Right cardiac atrium (tissue), 5 donors: ENCODE data around the gene NUP35. TPM values are rescaled to one million over a fixed set of nuclear protein-coding genes. Genes with fewer than 3 reads are reported as not detected.

Experiments
- ATAC-seq, 2 donors: fragments of 200-7000 bp; cut with Tn5 transposase; one replicate each; pipeline versions ENCODE4 v1.8.0 to v1.9.1; 2020; ENCODE audit warnings: moderate library complexity in 2 of 2, mild to moderate bottlenecking in 1 of 2
- DNase-seq, 3 donors: peaks; one replicate each; pipeline ENCODE4 v3.0.0-alpha.2; 2020
- H3K27ac ChIP-seq: one replicate; pipeline ENCODE4 v1.5.1; 2013; ENCODE audit warnings: mild to moderate bottlenecking, low read length, control low read depth, moderate library complexity
- H3K27me3 ChIP-seq: one replicate; pipeline ENCODE4 v1.6.1; 2013; ENCODE audit not compliant: control insufficient read depth, insufficient read depth
- H3K4me1 ChIP-seq: one replicate; pipeline ENCODE4 v1.6.1; 2013; ENCODE audit warnings: low read length; ENCODE audit not compliant: control insufficient read depth, insufficient read depth
- H3K4me3 ChIP-seq: one replicate; pipeline ENCODE4 v1.5.1; 2013; ENCODE audit warnings: low read length, control low read depth
- H3K9me3 ChIP-seq: one replicate; pipeline ENCODE4 v1.6.1; 2013; ENCODE audit warnings: low read length; ENCODE audit not compliant: control insufficient read depth
- WGBS: extraction: QIAGEN DNeasy Blood & Tissue Kit; methylation state at CpG from one replicate; pipeline ENCODE4 v1.1.7; 2013; 5-methylcytosine and 5-hydroxymethylcytosine counted together
- intact Hi-C, 4 donors: fragments of 100-400 bp; cut with DNase I; formaldehyde crosslinking; loops; one replicate each; pipeline versions ENCODE4 v1.11.0 to v1.14.0; 2022 to 2023
- long read RNA-seq, 4 donors: library from polyadenylated mRNA; unstranded; transcript quantifications; one replicate each; pipeline ENCODE4 v2.0.0, GENCODE V29; 2020 to 2021
- polyA plus RNA-seq: library from polyadenylated mRNA; stranded (reverse); fragments of 200-250 nt; gene quantifications from one replicate; pipeline ENCODE4 v1.2.3, GENCODE V29; 2013
- total RNA-seq, 4 donors: library from RNA; stranded (reverse); fragmentation: NEBNext Ultra II Directional; extraction: Animal tissue kit (Norgen Biotek cat#: 25700); gene quantifications; one replicate each; pipeline ENCODE4 v1.2.1, GENCODE V29; 2021
- donor health status: healthy with polysubstance abuse.
- donor health status: DM: no; HTN: yes; CAD: no.
- donor health status: DM: no; HTN: no; CAD: no.
- donor health status: DM: no; HTN: yes; CAD: no; lungs with severe emphysema.
- donor health status: DM: yes; HTN: yes; CAD: no.

The NUP35 gene, protein sequence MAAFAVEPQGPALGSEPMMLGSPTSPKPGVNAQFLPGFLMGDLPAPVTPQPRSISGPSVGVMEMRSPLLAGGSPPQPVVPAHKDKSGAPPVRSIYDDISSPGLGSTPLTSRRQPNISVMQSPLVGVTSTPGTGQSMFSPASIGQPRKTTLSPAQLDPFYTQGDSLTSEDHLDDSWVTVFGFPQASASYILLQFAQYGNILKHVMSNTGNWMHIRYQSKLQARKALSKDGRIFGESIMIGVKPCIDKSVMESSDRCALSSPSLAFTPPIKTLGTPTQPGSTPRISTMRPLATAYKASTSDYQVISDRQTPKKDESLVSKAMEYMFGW
- total RNA-seq, result 10 to 100 TPM in 2 of 4 donors, 1 to 10 TPM in 2; 5.5 to 10.7 (median 9.5) TPM
- polyA plus RNA-seq, result 7.4 TPM
- long read RNA-seq, donor 1, transcript NUP35-201 (9 exons, 1,633 nt), result major isoform, 10 of 11 reads
- long read RNA-seq, donor 1, partial matches to known transcripts, result 0 of 11 reads
- long read RNA-seq, donor 1, other reads (novel, unspliced or antisense), result 1 of 11 reads
- long read RNA-seq, donor 2, transcript NUP35-201 (9 exons, 1,633 nt), result major isoform, 7 of 9 reads
- long read RNA-seq, donor 2, partial matches to known transcripts, result 1 of 9 reads
- long read RNA-seq, donor 2, other reads (novel, unspliced or antisense), result 1 of 9 reads
- long read RNA-seq, donor 3, transcript NUP35-201 (9 exons, 1,633 nt), result major isoform, 27 of 28 reads
- long read RNA-seq, donor 3, partial matches to known transcripts, result 0 of 28 reads
- long read RNA-seq, donor 3, other reads (novel, unspliced or antisense), result 1 of 28 reads
- long read RNA-seq, donor 4, partial matches to known transcripts, result 0 of 1 reads
- long read RNA-seq, donor 4, other reads (novel, unspliced or antisense), result 0 of 1 reads

DNA sequence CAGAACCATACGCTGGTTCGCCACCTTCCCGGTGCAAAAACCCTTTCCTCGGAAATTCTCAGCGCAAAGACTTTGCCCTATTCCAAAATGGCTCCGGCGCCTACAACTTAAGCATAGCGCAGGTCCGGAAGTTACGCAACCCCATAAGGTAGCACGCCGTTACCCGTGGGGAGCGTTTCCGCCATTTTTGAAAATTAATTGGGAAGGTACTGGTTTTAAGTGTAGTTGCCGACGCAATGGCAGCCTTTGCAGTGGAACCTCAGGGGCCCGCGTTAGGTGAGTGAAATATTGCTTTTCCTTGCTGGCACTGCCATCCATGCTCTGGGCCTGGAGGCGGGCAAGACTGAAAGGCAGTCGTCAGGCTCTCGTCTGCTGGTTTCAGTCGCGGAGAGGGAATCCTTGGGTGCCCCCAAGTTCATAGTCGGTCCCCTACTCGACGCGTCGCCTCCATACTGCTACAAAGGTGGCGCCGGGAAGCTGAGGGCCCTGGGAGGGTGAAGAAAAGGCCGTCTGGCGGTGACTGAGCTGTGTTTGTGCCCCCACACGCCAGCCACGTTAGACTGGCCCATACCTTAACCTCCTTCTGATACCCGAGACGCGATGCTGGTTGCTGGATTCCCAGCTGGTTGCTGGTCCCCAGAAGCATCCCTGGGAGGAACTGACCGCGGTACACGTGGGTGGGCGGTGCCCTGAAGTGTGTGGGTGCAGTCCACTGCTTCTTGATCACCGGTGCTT is at the start of gene NUP35:
Gene NUP35 (plus strand): TSS at position 222 of the 735 bp plus-strand sequence. CDS start 15 bp downstream, at position 237.
- Histone ChIP-seq H3K4me1 (no peaks in the 10 kb centered on the region), H3K9me3 (no peaks in the 10 kb centered on the region), H3K27ac (peak within 1 kb of the TSS; percentile 95), H3K27me3 (no peaks in the 10 kb centered on the region), H3K4me3 (peak within 1 kb of the TSS; percentile 88)
- intact Hi-C loops, result loop anchor here in 1 of 4 donors (5.0 kb wide), 1 partner anchor 47 kb away; the partner anchor contains the start of gene DUSP19
- DNase-seq (peak; percentile 78 to 92 (median 89)), ATAC-seq (peak; percentile 99)
- WGBS, result under 1% methylated on average over 43 of the region's 43 CpGs

DNA sequence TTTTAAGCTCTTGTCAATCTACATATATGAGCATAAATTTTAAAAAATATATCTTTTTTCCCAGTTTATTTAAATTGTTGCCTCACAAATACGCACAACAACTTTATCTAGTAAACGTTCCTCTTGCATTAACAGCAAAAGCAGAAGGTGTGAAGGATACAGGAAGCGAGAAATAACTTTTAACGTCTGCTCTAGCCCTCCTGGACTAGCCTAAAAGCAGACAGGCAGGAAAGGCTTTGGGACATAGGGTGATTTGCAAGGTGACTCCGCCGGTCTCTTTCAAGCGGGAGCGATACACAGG is 46.1 kb upstream of the NUP35 start:
- intact Hi-C loops, result loop anchor here in 3 of 4 donors (5.0 kb wide), 2 partner anchors 41 to 44 kb away; partner anchors contain the start of genes NCKAP1 (in 2 of the 3) and NUP35 (in 1 of the 3)
- Histone ChIP-seq H3K9me3 (no peaks in the 10 kb centered on the region), H3K4me3 (peak overlapping the region; percentile 88), H3K27me3 (no peaks in the 10 kb centered on the region), H3K4me1 (no peaks in the 10 kb centered on the region), H3K27ac (peak overlapping the region; percentile 91)
- ATAC-seq, result peak; percentile 69 to 77
- WGBS, result 3% methylated on average over 8 of the region's 8 CpGs
- DNase-seq, result peak in 2 of 3 donors; percentile 64 to 66

DNA sequence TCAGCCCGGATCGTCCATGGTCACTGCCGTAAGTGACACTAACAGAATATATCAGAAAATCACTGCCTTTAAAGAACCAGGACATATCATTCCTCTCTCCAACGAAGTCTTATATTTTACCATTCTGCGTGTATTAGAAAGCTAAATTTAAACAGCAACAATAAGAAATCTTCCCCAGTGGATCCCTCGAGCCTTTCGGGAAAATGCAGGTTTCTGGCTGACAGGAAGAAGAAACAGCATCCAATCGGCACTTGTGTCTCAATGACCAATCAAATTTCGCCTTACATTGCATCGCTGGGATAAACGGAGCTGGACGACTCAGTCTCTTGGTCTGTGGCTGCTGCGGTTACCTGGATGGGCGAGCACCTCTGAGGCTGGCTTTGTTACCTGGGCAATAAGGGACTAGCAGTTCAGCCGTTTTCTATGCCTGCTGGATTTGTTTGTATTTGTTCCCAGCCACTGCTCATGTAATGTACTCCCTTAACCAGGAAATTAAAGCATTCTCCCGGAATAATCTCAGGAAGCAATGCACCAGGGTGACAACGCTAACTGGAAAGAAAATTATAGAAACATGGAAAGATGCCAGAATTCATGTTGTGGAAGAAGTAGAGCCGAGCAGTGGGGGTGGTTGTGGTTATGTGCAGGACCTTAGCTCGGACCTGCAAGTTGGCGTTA is 45.6 kb upstream of the NUP35 start, which contains the start of gene DUSP19:
Gene DUSP19 (plus strand): TSS at position 284 of the 675 bp plus-strand sequence. CDS start 187 bp downstream, at position 471.
- no peaks in the 10 kb centered on the region for H3K27me3 ChIP-seq
- peak within 1 kb of the TSS; percentile 88 for H3K4me3 ChIP-seq
- H3K27ac ChIP-seq, result peak within 1 kb of the TSS; percentile 91
- no peaks in the 10 kb centered on the region for H3K9me3 ChIP-seq
- no peaks in the 10 kb centered on the region for H3K4me1 ChIP-seq
- WGBS, result under 1% methylated on average over 20 of the region's 20 CpGs
- ATAC-seq (peak; percentile 94 to 95), DNase-seq (peak; percentile 73 to 89 (median 82))
- intact Hi-C loops, result loop anchor here in 3 of 4 donors (5.0 kb wide), 2 partner anchors 41 to 44 kb away; partner anchors contain the start of genes NCKAP1 (in 2 of the 3) and NUP35 (in 1 of the 3)

DNA sequence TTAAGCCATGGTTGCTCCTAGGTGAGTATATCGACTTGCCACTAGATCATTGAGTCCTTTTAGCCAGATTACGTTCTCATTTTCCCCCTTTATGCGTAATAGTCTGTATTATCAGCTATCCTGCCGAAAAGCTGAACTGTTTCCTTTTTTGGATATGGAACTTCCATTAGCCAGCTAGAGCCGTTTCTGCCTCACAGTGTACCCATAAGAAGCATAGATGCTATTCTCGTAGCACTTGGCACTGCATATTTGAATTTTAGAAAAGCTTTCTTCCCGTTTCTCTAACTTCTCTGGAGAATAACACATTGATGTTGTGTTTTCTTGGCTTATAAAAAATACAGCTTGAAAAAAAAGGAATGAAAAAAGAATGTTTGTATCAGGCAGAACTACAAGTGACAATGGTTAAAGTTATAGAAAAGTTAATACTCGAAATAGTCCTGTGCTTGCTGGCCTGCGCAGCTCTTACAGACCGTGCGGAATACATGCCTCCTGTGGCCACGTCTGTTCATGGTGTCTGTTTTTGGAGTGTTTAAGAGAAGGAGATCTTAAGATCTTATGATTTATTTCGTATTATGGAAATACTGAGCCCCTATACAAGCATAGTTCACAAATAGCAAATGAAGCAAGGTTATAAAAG is 45.0 kb upstream of the NUP35 start:
- DNase-seq, result peak in 1 of 3 donors; percentile 61
- no peaks in the 10 kb centered on the region for H3K27me3 ChIP-seq
- peak overlapping the region; percentile 88 for H3K4me3 ChIP-seq
- 13% methylated on average over 13 of the region's 13 CpGs for WGBS
- intact Hi-C loops, result loop anchor here in 3 of 4 donors (5.0 kb wide), 2 partner anchors 42 to 43 kb away; partner anchors contain the start of genes NCKAP1 (in 2 of the 3) and NUP35 (in 1 of the 3)
- no peaks in the 10 kb centered on the region for H3K9me3 ChIP-seq
- no peaks in the 10 kb centered on the region for H3K4me1 ChIP-seq
- ATAC-seq, result peak; percentile 66 to 71
- peak overlapping the region; percentile 80 for H3K27ac ChIP-seq

DNA sequence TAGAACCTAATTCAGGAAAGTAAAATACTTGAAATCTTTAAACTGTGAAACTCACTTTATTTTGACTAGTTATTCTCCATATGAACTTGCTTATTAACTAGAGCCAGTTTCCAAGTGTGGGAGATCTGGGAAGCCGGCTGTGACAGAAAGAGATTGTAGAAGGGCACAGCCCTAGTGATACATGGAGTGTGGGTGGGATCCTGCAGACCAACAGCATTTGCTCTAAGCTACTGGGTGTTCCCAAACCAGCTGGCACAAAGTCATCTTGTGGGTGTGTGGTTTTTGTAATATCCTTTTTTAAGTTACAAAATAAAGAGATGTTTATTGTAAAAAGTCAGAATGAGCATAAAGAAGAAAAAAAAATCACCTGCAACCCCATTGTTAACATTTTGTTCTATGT is 42.3 kb upstream of the NUP35 start:
- Histone ChIP-seq H3K27ac (no peak overlapping the region), H3K27me3 (no peaks in the 10 kb centered on the region), H3K4me1 (no peaks in the 10 kb centered on the region), H3K9me3 (no peaks in the 10 kb centered on the region), H3K4me3 (no peak overlapping the region)
- peak in 2 of 3 donors; percentile 44 to 50 for DNase-seq
- intact Hi-C loops, result no loop called here
- 15% methylated on average over 1 of the region's 1 CpG for WGBS
- ATAC-seq, result peak; percentile 57 to 65

DNA sequence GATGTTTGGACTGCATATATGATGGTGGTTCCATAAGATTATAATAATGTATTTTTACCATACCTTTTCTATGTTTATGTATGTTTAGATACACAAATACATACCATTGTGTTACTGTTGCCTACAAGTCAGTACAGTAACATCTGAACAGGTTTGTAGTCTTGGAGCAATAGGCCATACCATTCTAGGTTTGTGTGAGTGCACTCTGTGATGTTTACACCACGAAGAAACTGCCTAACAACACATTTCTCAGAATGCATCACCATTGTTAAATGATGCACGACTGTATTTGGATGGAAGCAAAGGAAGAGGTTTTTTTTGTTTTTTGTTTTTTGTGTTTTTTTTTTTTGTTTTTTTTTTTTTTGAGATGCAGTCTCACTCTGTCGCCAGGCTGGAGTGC is 36.2 kb upstream of the NUP35 start:
- 85% methylated on average over 3 of the region's 3 CpGs for WGBS
- intact Hi-C loops, result no loop called here

DNA sequence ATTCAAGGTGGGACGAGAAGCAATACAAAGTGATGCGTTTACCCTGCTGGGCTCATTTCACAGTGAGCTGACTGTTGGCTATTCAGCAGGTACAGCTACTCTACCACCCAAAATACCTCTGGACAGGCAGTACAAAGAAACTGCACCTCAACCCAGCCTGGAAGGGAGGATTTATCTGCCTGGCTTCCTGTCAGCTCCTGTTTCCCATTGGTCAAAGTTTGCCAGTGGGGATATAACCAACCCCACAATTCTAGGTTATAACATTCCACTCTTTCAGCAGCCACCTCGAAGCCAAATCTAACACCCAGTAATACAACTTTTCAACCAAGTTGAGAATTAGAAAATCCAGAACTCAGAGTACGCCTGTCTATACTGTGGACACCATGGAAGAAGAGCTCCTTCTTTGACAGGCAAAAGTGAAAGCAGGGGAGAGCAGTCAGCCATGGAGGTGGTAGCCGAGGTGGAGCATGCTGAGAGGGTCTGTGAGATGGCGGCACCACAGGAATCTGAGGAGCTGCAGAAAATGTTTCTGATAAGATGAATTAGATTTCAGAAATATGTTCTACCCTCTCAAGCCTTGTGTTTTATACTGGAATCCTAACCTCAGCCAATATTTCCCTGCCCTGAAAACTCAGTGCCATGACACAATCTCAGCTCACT is 34.9 kb upstream of the NUP35 start:
- Histone ChIP-seq H3K27me3 (no peaks in the 10 kb centered on the region), H3K4me3 (no peak overlapping the region), H3K4me1 (no peaks in the 10 kb centered on the region), H3K9me3 (no peaks in the 10 kb centered on the region), H3K27ac (no peak overlapping the region)
- DNase-seq, result no peak
- ATAC-seq, result no peak
- WGBS, result 87% methylated on average over 6 of the region's 6 CpGs
- intact Hi-C loops, result no loop called here

More for the DNA sequence above, 36.2 kb upstream of the NUP35 start:
- H3K27ac ChIP-seq, result no peak overlapping the region
- H3K4me3 ChIP-seq, result no peak overlapping the region
- H3K9me3 ChIP-seq, result no peaks in the 10 kb centered on the region
- no peaks in the 10 kb centered on the region for H3K27me3 ChIP-seq
- DNase-seq (no peak), ATAC-seq (no peak)
- no peaks in the 10 kb centered on the region for H3K4me1 ChIP-seq

DNA sequence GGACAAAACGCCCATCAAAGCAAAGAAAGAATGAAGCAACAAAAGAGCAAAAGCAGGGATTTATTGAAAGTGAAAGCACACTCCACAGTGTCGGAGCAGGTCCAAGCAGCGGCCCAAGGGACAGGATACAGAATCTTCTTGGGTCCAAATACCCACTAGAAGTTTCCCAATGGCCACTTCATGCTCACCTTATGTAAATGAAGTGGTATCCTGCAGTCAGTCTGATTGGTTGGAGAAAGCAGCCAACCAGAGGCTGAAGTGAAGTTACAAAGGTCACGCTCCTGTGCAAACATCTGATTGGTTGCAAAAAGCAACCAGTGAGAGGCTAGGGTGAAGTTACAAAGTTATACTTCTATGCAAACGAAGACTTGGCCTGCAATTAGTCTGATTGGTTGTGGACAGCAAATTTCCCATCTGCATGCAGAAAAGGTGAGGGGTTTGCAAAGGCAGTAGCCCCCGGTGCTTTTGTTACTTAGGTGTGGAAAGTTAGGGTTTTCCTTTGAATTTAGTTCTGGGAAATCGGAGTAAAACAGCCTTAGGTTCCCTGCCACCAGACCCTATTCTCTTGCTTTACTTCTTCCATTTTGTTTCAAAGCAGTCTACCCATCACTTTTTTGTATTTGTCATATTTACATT is 32.8 kb upstream of the NUP35 start:
- WGBS, result 93% methylated on average over 7 of the region's 7 CpGs
- Histone ChIP-seq H3K27ac (no peak overlapping the region), H3K27me3 (no peaks in the 10 kb centered on the region), H3K4me3 (no peak overlapping the region), H3K4me1 (no peaks in the 10 kb centered on the region), H3K9me3 (no peaks in the 10 kb centered on the region)
- intact Hi-C loops, result no loop called here
- DNase-seq, result no peak
- no peak for ATAC-seq

DNA sequence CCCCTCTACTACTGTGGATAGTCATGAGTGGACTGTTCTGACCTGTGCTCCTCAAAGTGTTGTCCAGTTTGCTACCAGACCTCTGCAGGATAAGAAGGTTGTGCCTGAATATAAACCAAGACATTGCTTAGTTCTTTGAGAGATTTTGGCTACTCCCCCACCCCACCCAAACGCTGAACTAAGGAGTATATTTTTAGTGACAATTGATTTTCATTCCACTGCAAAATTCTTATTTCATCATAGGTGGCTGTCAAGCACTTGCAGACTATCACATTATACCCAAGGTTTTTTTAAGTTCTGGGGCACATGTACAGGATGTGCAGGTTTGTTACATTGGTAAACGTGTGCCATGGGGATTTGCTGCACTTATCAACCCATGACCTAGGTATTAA is 32.3 kb upstream of the NUP35 start:
- intact Hi-C loops, result no loop called here
- Histone ChIP-seq H3K4me1 (no peaks in the 10 kb centered on the region), H3K9me3 (no peaks in the 10 kb centered on the region), H3K4me3 (no peak overlapping the region), H3K27ac (no peak overlapping the region), H3K27me3 (no peaks in the 10 kb centered on the region)
- ATAC-seq (no peak), DNase-seq (no peak)
- WGBS, result 90% methylated on average over 2 of the region's 2 CpGs
